Activated T-cell treated with anti-CD3 and anti-CD28 coated beads, Interleukin-2, amount 50 U/mL, for 4 hours (primary cell): Measurements from ENCODE around the gene CELF2. TPM values are rescaled to one million over a fixed set of nuclear protein-coding genes. Genes with fewer than 3 reads are reported as not detected.

Experiments
- ATAC-seq, 2 donors: fragments of 200-7000 bp; cut with Tn5 transposase; one replicate each; pipeline ENCODE4 v1.10.0; 2021
- DNase-seq: peaks from one replicate; pipeline ENCODE4 v3.0.0-alpha.2; 2020
- H3K27me3 Mint-ChIP-seq: one replicate; pipeline ENCODE4 v1.8.0; 2021; ENCODE audit warnings: low read depth, mixed read lengths
- H3K36me3 Mint-ChIP-seq: one replicate; pipeline ENCODE4 v1.8.0; 2022; ENCODE audit warnings: mixed read lengths; ENCODE audit not compliant: insufficient read depth
- H3K4me1 Mint-ChIP-seq: one replicate; pipeline ENCODE4 v1.8.0; 2021; ENCODE audit warnings: low read depth, mixed read lengths
- H3K4me3 Mint-ChIP-seq: one replicate; pipeline ENCODE4 v1.8.0; 2021; ENCODE audit warnings: mild to moderate bottlenecking, moderate library complexity, mixed read lengths
- H3K9me3 Mint-ChIP-seq: one replicate; pipeline ENCODE4 v1.8.0; 2021; ENCODE audit warnings: mixed read lengths
- total RNA-seq, 3 donors: library from RNA; stranded (reverse); gene quantifications; one replicate each; pipeline ENCODE4 v1.2.1, GENCODE V29; 2021

The CELF2 gene
- total RNA-seq, 3 donors from 2014 or later = 112 to 121 (median 113) TPM

DNA sequence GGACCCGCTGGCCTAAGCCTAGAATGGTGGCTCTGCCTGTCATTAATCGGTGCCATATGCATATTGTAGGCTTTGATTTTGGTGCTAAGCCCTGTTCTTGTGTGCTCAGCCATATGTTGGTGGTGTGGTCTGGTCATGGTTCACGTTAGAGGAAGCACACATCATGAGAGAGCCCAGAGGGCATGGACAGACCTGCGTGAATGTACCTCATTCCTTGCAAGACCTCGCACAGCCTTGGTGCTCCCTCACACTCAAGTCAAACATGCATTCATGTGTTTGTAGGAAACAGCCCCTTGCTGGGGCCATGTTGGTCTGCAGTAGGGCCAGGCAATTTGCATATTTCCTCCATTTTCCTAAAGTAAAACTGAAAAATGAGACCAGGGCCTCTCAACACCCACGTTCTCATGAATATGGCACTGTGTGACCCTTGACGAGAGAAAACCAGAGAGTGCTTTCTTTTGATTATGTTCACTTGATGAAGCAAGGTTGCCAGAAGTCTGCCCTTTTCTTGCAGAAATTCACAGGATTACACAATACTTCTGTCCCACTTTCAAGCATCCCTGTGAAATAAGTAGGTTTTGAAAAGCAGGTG, 268.7 kb downstream of the CELF2 start:
- Mint-ChIP-seq H3K36me3 (peaks cover 28% of the 10 kb centered on the region), H3K4me3 (no peak overlapping the region), H3K4me1 (peaks cover 24% of the 10 kb centered on the region), H3K9me3 (no peaks in the 10 kb centered on the region), H3K27me3 (no peaks in the 10 kb centered on the region)
- ATAC-seq = peak; percentile 12 to 26
- no peak for DNase-seq

DNA sequence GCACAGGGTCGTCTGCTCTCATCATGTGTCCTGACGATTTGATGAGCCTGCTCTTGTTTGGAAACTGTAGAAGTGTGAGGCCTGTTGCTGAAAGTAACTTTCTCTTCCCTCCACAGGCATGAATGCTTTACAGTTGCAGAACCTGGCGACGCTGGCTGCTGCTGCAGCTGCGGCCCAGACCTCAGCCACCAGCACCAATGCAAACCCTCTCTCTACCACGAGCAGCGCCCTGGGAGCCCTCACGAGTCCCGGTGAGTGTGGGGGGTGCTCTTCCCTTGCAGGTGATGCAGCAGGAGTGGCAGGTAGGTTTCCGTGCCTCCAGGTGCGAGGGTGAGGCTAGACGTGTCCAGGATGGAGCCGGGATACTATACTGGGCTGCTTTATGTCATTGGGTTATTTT, 270.6 kb downstream of the CELF2 start:
- no peak for ATAC-seq
- DNase-seq = no peak
- Mint-ChIP-seq H3K4me3 (no peak overlapping the region), H3K9me3 (no peaks in the 10 kb centered on the region), H3K36me3 (peaks cover 35% of the 10 kb centered on the region), H3K4me1 (peaks cover 25% of the 10 kb centered on the region), H3K27me3 (no peaks in the 10 kb centered on the region)

DNA sequence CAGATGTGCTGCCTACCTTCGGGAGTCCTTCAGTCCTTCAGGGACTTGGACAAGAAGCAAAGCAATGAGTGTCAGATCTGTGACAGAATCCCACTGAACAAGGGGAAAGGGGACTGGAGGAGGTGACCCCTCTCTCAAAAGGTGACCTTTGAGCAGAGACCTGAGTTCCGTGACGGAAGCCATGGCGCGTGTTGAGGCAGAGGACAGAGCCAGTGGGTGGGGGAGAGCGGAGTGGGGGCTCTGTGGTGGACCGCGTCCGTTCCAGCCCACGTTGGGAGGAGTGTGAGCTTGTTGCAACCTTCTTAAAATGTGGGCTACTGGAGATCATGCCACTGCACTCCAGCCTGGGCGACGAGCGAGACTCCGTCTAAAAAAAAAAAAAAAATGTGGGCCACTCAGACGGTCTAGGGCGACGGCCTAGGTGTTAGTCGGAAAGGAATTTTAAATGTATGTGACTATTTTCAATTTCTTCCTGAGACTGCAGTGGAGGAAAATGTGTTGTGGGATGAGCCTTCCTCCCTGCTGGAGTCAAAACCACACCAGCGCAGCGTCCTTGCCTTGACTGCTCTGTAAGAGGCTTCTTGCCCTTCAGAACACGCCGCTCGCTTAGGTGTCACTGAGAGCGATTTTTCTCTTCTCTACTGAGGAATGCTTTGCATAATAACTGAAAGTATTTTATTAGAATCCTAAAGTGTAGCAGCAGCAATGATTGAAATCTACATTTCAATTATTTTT, 272.7 kb downstream of the CELF2 start:
- no peak for DNase-seq
- H3K27me3 Mint-ChIP-seq = no peaks in the 10 kb centered on the region
- H3K4me3 Mint-ChIP-seq = no peak overlapping the region
- H3K36me3 Mint-ChIP-seq = peaks cover 45% of the 10 kb centered on the region
- no peak for ATAC-seq
- no peaks in the 10 kb centered on the region for H3K9me3 Mint-ChIP-seq
- H3K4me1 Mint-ChIP-seq = peaks cover 25% of the 10 kb centered on the region

DNA sequence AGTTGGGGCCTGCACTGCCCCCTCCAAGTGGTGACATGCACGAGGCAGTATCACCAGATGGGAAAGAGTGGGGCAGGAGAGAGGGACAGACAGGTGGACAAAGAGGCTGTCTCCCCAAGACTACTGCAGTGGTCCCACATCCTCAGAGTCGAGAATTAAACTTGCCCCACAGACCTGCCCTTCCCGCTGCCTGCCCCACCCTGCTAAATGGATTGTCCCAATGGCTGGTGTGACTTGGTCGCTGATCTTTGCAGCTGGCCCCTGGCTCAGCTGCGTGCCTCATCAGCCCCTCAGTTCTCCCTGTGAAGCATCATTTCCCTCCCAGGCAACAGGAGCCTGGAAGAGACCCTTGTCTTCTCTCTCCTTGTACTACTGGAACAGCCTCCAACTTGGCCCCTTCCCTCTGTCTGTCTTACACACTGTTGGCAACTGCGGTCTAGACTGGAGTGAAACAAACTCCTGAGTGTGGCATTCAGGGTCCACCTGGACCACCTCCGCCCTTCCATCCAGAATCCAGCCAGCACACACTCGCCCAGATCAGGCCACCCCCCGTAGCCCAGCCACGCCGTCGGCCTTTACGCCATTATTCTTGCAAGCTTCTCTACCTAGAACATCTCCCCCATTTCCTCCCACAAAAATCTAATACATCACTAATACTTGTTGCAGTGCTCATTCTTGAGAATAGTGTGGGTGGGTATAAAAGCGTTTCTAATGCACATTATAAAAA, 275.1 kb downstream of the CELF2 start:
- ATAC-seq = no peak
- no peaks in the 10 kb centered on the region for H3K9me3 Mint-ChIP-seq
- no peak overlapping the region for H3K4me3 Mint-ChIP-seq
- H3K4me1 Mint-ChIP-seq = peaks cover 18% of the 10 kb centered on the region
- DNase-seq = no peak
- no peaks in the 10 kb centered on the region for H3K27me3 Mint-ChIP-seq
- H3K36me3 Mint-ChIP-seq = peaks cover 53% of the 10 kb centered on the region

DNA sequence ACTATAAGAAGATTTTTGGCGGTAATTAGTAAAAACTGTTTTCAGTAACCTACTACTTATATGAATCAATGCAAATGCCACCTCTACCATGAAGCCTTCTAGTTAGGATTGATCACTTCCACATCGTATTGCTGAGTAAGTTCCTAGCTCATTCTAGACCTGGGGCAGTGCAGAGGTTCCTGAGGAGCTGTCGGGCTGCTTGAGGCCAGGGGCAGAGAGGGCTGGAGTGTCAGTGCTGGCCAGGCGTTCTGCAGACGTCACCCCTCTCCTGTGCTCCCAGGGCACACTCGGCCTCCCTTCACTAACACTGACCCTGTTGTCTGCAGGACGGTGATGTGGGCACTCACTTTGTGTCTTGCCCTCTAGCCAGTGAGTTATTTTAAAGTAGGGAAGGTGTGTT, 275.7 kb downstream of the CELF2 start:
- Mint-ChIP-seq H3K9me3 (no peaks in the 10 kb centered on the region), H3K4me3 (no peak overlapping the region), H3K4me1 (peaks cover 15% of the 10 kb centered on the region), H3K36me3 (peaks cover 57% of the 10 kb centered on the region), H3K27me3 (no peaks in the 10 kb centered on the region)
- ATAC-seq = no peak
- DNase-seq = no peak

DNA sequence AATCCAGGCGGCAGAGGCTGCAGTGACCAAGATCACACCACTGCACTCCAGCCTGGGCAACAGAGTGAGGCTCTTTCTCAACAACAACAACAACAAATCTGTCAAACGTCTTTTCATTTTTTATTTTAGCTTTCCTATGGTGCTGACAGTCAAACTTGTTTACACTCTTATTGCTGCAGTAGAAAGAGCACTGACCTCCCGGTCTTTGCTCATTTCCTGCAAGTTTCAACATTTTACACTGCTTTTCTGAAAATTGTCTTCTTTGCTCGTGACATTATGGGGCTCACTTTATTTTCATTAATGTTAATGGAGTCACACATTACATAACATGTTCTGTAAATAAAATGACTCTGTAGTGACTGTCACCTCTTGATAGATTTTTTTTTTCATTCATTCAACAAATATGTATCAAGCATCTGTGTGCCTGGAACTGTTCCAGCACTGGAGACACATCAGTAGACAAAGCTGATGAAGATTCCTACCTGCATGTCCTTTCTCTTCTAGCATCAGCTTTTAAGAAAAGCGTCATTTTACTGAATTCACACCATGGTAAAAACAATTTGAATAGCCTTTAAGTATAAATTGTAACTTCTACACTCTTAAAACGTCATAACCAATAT, 277.3 kb downstream of the CELF2 start:
- Mint-ChIP-seq H3K27me3 (no peaks in the 10 kb centered on the region), H3K4me1 (peaks cover 10% of the 10 kb centered on the region), H3K9me3 (no peaks in the 10 kb centered on the region), H3K4me3 (no peak overlapping the region), H3K36me3 (peaks cover 54% of the 10 kb centered on the region)
- no peak for ATAC-seq
- no peak for DNase-seq

DNA sequence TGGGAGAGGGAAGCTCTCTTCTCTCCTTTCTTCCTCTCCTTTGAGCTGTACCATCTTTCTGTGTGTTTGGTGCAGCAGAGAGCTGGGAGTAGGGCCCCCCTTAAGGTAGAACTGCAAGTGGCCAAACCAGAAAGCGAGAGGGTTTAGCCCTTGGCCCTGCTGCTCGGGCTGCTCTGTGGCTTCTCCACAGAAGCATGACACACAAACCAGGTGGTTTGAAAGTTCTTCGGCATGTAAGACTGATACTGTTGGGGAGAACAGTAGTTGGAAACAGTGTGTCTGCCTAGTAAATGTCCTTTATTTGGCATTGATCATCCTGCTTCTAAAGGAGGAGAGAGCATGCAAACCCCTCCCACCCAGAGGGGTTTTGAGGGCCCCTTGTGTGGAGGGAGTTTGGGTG, 277.8 kb downstream of the CELF2 start:
- Mint-ChIP-seq H3K9me3 (no peaks in the 10 kb centered on the region), H3K27me3 (no peaks in the 10 kb centered on the region), H3K4me1 (peaks cover 8% of the 10 kb centered on the region), H3K4me3 (no peak overlapping the region), H3K36me3 (peaks cover 57% of the 10 kb centered on the region)
- ATAC-seq = peak in 1 of 2 donors; percentile 40
- DNase-seq = no peak

DNA sequence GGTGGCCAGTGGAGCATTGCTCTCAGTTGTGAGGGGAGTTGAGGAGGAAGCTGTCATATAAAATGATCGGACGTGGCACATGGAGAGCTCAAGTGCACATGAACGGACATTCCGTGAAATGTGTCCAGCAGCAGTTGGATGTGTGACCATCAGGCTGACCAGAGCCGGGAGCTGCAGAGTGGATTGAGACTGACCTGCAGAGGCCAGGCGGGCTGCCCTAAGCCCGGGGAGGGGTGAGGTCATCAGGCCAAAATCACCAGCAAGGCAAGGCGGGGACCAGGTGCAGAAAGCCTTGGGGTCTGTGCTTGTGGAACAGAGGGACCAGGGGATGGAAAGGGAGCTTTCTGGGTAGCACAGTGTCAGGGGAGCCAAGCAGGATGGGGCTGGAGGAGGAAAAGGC, 279.5 kb downstream of the CELF2 start:
- Mint-ChIP-seq H3K36me3 (peaks cover 60% of the 10 kb centered on the region), H3K4me3 (no peak overlapping the region), H3K27me3 (no peaks in the 10 kb centered on the region), H3K4me1 (peaks cover 8% of the 10 kb centered on the region), H3K9me3 (no peaks in the 10 kb centered on the region)
- DNase-seq (no peak), ATAC-seq (no peak)

DNA sequence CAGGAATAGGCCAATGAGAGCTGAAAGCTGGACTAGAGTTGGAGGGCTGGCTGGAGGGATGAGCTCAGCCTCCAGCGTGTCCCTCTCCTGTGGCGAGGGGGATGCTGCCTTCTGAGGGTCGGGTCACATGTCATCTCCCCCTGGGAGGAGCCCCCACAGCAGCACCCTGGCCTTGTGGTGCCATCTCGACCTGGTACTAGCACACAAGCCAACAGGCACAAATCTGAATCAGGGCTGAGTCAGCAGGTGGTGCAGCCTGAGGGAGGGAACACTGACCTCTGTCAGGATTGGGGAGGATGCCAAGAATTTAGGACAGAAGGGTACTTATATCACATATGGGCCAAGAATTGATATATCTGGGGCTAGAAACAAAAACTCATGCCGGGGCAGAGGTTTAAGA, 280.4 kb downstream of the CELF2 start:
- peaks cover 64% of the 10 kb centered on the region for H3K36me3 Mint-ChIP-seq
- H3K4me1 Mint-ChIP-seq = peaks cover 3% of the 10 kb centered on the region
- H3K9me3 Mint-ChIP-seq = no peaks in the 10 kb centered on the region
- H3K4me3 Mint-ChIP-seq = no peak overlapping the region
- ATAC-seq (no peak), DNase-seq (no peak)
- H3K27me3 Mint-ChIP-seq = no peaks in the 10 kb centered on the region

DNA sequence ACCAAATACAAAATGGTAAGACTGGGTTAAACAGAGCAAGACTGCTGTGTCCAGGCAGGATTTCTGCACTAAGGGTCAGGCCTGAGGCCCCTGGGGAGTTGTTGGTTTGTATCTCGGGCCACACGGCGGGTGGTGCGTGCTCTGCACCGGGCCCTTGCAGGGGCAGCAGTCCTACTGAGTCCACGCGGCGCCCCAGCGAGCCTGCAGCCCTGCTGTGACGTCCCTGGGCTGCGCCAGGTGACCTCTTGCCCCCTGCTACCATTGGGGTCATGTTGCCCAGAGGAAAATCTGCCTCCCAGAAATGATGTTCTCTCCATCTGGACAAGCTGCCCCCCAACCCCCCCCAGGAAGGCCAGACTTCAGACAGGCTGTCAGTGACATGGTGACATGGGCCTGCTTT, 281.5 kb downstream of the CELF2 start:
- Mint-ChIP-seq H3K4me1 (peaks cover 3% of the 10 kb centered on the region), H3K36me3 (peaks cover 66% of the 10 kb centered on the region), H3K27me3 (no peaks in the 10 kb centered on the region), H3K4me3 (no peak overlapping the region), H3K9me3 (no peaks in the 10 kb centered on the region)
- DNase-seq (no peak), ATAC-seq (no peak)

DNA sequence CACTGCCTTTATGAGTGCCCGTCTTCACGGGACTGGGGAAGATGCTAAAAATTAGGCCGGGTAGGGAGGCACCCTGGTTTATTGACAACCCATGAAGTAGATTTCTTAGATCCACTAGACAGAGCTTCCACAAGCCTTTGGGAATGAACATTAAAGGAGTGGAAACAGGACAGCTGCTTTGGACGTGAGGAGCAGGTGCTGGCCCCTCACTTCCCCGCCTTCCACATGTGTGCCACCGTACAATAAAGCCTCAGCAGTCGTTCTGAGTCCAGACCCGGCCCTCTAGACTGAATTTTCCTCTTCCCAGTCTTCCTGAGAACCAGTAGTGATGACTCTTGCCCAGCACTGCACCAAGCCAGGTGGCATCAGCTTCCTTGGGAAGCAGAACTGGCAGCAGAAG, 282.4 kb downstream of the CELF2 start:
- Mint-ChIP-seq H3K4me1 (peaks cover 3% of the 10 kb centered on the region), H3K9me3 (no peaks in the 10 kb centered on the region), H3K36me3 (peaks cover 69% of the 10 kb centered on the region), H3K4me3 (no peak overlapping the region), H3K27me3 (no peaks in the 10 kb centered on the region)
- ATAC-seq = no peak
- no peak for DNase-seq

DNA sequence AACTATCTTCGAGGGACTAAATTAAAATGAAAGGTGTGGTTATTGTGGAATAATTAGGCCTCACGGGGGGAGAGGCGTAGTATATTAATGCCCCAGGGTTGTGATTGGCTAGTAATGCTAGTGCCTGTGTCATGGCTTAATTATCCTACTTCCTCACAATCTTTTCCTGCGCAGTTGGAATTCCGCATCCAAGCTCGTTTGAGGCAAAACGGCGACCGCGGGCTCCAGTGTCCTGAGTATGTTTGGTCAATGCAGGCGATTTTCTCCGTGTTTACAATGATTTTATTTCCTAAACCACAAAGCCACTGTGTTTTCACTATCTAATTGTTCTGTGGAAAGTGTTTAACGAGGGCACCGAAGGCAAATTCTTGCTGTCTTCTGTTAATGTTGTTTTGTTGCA, 282.9 kb downstream of the CELF2 start:
- Mint-ChIP-seq H3K4me1 (peaks cover 3% of the 10 kb centered on the region), H3K4me3 (no peak overlapping the region), H3K9me3 (no peaks in the 10 kb centered on the region), H3K27me3 (no peaks in the 10 kb centered on the region), H3K36me3 (peaks cover 72% of the 10 kb centered on the region)
- DNase-seq (no peak), ATAC-seq (no peak)

DNA sequence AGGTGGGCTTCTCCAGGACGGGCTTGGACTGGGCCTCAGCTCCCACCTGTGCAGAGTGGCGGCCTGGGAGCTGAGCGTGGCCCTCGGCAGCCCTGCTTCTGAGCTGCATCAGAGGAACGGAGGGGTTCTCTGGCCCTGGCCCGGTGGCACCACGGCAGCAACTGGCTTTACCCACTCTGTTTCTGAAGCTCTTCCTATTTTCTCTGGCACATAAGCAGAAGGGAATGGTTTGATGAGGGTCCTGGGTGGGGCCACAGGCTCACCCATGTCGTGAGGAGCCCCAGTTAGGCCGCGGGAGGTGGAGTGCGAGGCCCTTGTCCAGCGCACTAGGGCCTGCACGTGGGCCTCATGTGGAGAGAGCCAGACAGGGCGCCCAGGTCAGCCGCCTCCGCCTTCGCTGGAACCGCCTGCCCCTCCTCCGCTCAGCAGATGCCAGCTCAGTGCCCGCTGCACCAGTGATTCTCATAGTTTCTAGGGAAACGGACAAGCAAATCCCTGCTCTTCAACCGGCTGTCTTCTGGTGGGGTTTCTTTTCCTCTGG, 284.0 kb downstream of the CELF2 start:
- DNase-seq (no peak), ATAC-seq (no peak)
- peaks cover 2% of the 10 kb centered on the region for H3K9me3 Mint-ChIP-seq
- peaks cover under 1% of the 10 kb centered on the region for H3K4me1 Mint-ChIP-seq
- H3K4me3 Mint-ChIP-seq = no peak overlapping the region
- no peaks in the 10 kb centered on the region for H3K27me3 Mint-ChIP-seq
- peaks cover 76% of the 10 kb centered on the region for H3K36me3 Mint-ChIP-seq

DNA sequence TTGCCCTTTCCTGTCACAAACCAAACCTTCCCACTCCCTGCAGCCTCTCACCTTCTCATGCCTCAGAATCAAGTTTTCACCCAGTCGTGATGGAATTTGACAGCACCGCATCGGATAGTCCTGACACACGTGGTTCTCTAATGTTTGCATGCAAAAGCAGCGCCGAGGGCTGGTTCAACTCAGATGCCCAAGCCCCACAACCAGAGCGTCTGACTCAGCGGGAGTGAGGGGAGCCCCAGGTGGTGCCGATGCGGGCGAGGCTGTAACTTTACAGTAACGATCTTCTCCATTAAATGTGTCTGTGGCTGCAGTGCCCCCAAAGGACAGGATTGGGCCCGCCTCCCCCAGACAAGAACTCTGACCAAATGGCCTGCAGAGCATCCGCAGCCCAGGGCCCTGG, 284.5 kb downstream of the CELF2 start:
- no peaks in the 10 kb centered on the region for H3K27me3 Mint-ChIP-seq
- peaks cover 6% of the 10 kb centered on the region for H3K9me3 Mint-ChIP-seq

More for the DNA sequence above, 284.5 kb downstream of the CELF2 start:
- Mint-ChIP-seq H3K4me3 (no peak overlapping the region), H3K4me1 (peaks cover 2% of the 10 kb centered on the region), H3K36me3 (peaks cover 76% of the 10 kb centered on the region)
- DNase-seq (no peak), ATAC-seq (no peak)
